Inflammatory macrophage treated with lipopolysaccharide for 1 hour (primary cell): ENCODE measurements around the gene EYA3.

Source experiments
- DNase-seq, 2 donors: peaks; one replicate each; pipeline ENCODE4 v3.0.0-alpha.2; 2020 to 2022

The EYA3 gene

DNA sequence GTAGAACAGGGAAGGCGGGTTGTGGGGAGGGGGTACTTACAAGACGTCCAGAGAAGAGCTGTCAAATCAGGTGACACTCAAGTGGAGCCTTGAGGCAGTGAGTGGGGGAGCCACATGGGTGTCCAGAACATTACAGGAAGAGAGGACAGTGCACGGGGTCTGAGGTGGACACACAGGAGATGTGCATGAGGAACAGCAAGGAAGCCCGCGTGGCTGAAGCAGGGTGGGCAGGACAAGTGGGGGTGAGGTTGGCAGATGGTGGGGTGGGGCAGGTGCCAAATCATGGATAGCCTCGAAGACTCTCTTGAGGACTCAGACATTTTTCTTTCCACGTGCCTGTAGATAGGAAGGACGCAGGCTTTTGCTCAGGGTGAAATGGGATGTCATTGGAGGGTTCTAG lies 152.7 kb downstream of the EYA3 start:
- no peak for DNase-seq

DNA sequence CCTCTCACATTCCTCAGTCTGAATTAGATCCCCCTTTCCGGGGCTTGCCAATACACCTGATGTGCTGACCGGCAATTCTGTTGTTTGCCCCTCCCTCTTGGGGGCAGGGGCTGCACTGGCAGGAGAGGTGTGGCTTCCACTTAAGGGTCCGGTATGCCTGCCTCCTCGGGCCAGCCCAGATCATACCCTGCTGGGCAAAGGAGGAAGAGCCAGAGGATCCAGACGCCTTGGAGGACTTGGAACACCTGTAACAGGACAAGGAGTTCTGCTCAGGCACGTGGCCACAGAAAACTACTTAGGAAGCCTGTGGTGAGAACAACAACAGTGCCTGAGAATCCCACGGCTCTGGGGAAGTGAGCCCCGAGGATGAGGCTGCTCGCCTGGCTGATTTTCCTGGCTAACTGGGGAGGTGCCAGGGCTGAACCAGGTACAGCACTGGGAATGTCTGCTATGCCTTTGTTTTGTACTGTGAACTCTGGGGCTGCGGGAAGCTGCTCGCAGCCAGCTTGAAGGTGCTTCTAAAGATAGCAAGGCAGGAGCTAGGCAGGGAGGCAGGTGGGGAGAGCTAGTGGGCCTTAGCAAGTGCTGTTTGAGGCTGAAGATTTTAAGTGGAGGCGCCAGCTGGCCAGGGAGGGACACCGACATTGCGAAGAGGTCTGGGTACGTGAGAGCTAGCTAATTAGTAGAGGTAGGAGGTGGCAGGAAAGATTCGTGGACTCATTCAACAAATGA lies 153.4 kb downstream of the EYA3 start, which contains the start of gene SMPDL3B:
Gene SMPDL3B, plus strand, starts transcription at position 183 of the 732 bp plus-strand sequence. Its CDS starts 184 bp downstream, at position 367.
- DNase-seq, result no peak

DNA sequence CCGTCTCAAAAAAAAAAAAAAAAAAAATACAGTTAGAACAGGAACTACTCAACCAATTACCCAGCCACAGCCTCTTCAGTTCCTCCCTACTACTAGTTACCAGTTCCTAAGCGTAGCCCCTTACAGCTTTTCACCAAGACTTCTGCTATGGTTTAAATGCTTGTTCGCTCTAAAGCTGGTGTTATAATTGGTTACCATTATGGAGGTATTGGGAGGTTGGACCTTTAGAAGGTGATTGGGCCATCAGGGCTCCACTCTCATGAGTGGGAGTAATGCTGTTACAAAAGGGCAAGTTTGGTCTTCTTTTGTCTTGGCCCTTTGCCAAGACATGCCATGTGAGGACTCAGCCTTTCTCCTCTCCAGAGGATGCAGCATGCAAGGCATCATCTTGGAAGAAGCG lies 156.7 kb downstream of the EYA3 start:
- peak; percentile 59 to 61 for DNase-seq

DNA sequence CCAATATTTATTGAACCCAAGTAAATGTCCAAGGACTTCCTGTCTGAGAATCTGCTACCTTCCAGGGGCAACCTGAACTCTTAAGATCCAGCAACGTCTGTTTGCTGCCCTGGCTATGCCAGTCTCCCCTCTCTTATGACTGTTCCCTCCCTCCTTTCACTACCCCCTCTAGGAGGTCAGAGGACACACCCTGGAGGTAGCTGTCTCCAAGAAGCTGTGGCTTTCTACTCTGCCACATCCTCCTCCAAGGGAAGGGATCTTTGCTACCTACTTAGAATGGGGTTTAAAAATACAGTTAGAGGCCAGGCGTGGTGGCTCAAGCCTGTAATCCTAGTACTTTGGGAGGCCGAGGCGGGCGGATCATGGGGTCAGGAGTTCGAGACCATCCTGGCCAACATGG lies 157.2 kb downstream of the EYA3 start:
- no peak for DNase-seq

DNA sequence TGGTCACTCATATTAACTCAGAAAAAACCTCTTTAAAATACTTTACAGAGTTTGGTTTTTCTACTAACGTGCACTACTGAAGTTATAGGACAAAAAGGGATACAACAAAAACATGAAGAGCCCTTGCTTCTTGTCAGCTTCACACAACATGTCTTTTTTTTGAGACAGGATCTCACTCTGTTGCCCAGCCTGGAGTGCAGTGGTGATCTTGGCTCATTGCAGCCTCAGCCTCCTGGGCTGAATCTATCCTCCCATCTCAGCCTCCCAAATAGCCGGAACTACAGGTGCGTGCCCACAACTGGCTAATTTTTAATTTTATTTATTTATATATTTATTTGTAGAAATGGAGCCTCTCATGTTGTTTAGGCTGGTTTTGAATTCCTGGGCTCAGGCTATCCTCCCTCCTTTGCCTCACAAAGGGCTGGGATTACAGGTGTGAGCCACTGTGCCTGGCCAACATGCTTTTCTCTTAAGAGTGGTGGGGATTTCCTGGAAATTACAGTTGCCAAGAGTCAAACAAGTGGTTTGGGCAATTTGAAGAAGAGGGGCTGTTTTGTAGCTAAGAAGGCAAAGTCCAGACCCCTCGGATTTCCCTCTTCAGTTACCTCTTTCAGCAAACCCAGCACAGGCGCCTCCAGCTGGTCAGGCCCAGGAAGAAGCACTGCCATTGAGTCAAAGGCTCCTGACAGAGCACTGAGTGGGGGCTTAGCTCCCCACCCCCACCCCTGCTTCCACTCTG lies 160.0 kb downstream of the EYA3 start:
- DNase-seq, result no peak

DNA sequence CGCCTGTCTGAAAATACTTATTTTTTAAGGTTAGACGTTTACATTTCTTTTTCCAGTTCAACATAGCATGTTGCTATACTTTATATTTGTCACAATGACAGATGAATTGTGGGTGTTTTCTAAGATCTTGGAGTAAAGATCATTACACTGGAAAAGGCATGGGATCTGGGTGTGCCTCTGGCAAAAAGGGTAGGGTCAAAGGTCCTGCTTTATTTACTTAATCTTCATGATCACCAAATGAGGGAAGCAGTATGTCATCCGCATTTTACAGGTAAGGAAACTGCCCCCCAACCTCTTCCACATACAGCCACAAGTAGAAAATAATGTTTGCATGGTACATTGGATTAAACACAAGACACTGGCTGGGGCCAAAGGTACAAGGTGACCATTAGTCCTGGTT lies 166.1 kb downstream of the EYA3 start:
- DNase-seq, result no peak
